Ishikawa (cell line): ENCODE results near the gene AHI1.

Experiments used
- CEBPB ChIP-seq: IDR thresholded peaks from 2 replicates; pipeline ENCODE4 v1.6.1; 2012
- FOXM1 ChIP-seq: IDR thresholded peaks from 2 replicates; pipeline ENCODE4 v1.6.1; 2012; ENCODE audit warnings: low read depth, borderline replicate concordance
- NFIC ChIP-seq: IDR thresholded peaks from 2 replicates; pipeline ENCODE4 v1.6.1; 2012
- RAD21 ChIP-seq: IDR thresholded peaks from 2 replicates; pipeline ENCODE4 v1.6.1; 2012; ENCODE audit warnings: low read depth
- TAF1 ChIP-seq: IDR thresholded peaks from 2 replicates; pipeline ENCODE4 v1.6.1; 2012; ENCODE audit warnings: low read depth, mild to moderate bottlenecking
- YY1 ChIP-seq: IDR thresholded peaks from 2 replicates; pipeline ENCODE4 v1.6.1; 2012; ENCODE audit warnings: low read depth
- TF ChIP-seq, protein P1 (sequence below): IDR thresholded peaks from 2 replicates; pipeline ENCODE4 v1.6.1; 2012
- TF ChIP-seq, protein P2 (sequence below): IDR thresholded peaks from 2 replicates; pipeline ENCODE4 v1.6.1; 2012; ENCODE audit warnings: low read depth, mild to moderate bottlenecking
- TF ChIP-seq, protein P3 (sequence below): IDR thresholded peaks from 2 replicates; pipeline ENCODE4 v1.6.1; 2012

DNA sequence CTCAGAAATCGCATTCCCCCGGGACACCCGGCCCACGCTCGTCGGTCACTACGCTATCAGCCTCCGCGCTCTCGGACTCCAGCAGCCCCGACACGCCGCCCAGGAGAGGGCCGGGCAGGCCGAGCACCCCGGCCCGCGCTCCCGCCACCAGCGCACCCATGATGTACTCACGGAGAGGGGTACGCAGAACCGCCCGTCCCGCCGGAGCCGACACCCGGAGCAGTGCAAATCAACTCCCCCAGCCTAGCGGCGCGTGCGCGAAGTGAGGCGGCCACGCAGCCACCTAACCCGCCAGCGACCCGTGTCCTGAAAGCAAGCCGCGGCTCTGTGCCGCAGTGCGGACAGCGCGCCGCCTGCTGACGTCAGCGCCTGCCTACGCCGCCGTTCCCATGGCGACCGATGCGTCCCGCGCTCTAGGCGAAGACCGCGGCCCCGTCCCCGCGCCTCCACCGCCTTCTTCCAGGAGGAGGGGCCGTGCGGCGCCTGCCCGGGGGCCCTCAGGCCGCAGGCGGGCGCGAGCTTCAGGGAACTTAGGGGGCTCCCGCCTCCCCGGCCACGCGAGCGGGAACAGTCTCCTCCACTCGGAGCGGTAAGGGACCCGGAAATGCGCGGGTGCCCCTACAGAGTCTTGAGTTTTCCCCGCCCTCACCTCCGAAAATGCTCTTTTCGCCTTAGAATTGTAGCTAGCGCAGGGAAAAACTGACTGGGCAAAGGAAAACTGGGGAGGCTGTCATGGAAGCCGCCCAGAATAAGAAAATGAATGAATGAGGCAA is at the start of gene AHI1:
- TF ChIP-seq, protein P1, sequence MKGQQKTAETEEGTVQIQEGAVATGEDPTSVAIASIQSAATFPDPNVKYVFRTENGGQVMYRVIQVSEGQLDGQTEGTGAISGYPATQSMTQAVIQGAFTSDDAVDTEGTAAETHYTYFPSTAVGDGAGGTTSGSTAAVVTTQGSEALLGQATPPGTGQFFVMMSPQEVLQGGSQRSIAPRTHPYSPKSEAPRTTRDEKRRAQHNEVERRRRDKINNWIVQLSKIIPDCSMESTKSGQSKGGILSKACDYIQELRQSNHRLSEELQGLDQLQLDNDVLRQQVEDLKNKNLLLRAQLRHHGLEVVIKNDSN = peak; percentile 19; the same call in 1 of the 2 replicates
- TF ChIP-seq, protein P2, sequence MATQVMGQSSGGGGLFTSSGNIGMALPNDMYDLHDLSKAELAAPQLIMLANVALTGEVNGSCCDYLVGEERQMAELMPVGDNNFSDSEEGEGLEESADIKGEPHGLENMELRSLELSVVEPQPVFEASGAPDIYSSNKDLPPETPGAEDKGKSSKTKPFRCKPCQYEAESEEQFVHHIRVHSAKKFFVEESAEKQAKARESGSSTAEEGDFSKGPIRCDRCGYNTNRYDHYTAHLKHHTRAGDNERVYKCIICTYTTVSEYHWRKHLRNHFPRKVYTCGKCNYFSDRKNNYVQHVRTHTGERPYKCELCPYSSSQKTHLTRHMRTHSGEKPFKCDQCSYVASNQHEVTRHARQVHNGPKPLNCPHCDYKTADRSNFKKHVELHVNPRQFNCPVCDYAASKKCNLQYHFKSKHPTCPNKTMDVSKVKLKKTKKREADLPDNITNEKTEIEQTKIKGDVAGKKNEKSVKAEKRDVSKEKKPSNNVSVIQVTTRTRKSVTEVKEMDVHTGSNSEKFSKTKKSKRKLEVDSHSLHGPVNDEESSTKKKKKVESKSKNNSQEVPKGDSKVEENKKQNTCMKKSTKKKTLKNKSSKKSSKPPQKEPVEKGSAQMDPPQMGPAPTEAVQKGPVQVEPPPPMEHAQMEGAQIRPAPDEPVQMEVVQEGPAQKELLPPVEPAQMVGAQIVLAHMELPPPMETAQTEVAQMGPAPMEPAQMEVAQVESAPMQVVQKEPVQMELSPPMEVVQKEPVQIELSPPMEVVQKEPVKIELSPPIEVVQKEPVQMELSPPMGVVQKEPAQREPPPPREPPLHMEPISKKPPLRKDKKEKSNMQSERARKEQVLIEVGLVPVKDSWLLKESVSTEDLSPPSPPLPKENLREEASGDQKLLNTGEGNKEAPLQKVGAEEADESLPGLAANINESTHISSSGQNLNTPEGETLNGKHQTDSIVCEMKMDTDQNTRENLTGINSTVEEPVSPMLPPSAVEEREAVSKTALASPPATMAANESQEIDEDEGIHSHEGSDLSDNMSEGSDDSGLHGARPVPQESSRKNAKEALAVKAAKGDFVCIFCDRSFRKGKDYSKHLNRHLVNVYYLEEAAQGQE = no peak
- TF ChIP-seq YY1 (no peak; the same call in 1 of the 2 replicates), TAF1 (peak; percentile 72), RAD21 (no peak), CEBPB (no peak), FOXM1 (peak; percentile 43; the same call in 1 of the 2 replicates), NFIC (peak; percentile 4; the same call in 1 of the 2 replicates)
- TF ChIP-seq, protein P3, sequence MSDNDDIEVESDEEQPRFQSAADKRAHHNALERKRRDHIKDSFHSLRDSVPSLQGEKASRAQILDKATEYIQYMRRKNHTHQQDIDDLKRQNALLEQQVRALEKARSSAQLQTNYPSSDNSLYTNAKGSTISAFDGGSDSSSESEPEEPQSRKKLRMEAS = peak; percentile 92
